ENCODE results near the gene P2RX5.
A peak's percentile ranks its signal among the peaks of the same experiment; 100 is the strongest.
"Not testable (repeated sequence)": the region's sequence is repeated elsewhere in the genome, so short reads cannot be mapped to it uniquely, and the experiment has no call there.

P2RX5 gene, protein sequence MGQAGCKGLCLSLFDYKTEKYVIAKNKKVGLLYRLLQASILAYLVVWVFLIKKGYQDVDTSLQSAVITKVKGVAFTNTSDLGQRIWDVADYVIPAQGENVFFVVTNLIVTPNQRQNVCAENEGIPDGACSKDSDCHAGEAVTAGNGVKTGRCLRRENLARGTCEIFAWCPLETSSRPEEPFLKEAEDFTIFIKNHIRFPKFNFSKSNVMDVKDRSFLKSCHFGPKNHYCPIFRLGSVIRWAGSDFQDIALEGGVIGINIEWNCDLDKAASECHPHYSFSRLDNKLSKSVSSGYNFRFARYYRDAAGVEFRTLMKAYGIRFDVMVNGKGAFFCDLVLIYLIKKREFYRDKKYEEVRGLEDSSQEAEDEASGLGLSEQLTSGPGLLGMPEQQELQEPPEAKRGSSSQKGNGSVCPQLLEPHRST

DNA sequence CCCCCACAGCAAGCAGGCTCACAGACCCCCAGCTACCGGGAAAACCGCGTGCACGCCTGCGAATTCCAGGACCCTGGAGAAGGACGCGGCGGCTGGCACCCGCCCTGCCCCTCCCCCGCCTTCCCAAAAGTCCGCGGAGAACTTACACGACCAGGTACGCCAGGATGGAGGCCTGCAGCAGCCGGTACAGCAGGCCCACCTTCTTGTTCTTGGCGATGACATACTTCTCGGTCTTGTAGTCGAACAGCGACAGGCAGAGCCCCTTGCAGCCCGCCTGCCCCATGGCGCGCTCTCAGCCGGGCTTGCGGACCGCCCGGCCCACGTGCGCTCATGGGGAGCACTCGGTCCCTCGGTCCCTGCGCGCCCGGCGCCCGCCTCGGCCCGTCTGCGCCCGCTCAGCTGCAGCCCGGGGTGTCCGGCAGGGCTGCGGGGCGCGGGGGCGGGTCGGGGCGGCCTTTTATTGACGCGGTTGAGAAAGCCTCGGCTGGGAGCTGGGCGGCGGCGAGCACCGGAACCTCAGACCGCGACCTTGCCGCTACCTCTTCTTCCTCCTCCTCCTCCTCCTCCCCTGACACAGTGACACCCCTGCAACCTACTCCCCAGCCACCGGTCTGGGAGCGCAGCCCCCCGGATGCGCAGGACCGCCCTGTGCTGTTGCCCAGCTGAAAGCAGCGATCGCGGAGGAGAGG lies at the start of gene P2RX5:
Gene P2RX5, minus strand, starts transcription at position 433 of the 689 bp plus-strand sequence. Its CDS starts 150 bp downstream, at position 283.
- DNase-seq = no peak

- no peak for DNase-seq
Observed at GRCh38 chr17:3745071-3745470, 49.1 kb upstream of the P2RX5 start.

DNA sequence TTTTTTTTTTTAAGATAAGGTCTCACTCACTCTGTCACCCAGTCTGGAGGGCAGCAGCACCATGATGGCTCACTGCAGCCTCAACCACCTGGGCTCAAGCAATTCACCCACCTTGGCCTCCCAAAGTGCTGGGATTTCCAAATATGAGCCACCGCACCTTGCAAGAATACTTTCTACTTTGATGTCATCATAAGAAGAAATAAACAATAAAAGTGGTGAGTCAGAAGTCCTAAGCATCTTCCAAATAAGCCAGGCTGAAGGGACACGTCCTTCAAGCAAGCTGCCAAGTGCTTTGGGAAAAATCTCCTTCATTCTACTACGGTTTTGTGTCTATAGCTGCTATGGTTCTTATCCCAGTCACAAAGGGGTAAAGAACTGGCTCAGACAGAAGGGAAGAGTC lies 48.1 kb upstream of the P2RX5 start:
- DNase-seq = no peak

DNA sequence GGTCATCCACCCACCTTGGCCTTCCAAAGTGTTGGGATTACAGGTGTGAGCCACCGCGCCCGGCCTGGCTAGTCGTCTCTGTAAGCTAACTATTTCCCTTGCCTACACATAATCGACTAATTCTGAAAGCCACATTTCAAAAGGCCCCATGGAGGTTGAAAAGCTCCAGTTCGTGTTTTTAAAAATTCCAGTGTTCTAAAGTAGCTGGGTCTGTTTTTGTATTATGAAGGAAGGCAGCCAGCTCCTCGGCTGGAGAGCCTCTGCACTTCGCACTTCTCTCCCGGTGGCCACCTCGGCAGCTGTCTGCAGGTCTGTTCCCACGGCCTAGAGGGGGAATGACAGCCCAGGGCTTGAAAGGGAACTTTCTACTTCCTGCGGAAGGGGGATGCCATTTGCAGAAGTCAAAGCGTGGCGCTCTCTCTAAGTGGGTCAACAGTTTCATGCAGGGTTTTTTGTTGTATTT lies 44.7 kb upstream of the P2RX5 start:
- no peak for DNase-seq

DNA sequence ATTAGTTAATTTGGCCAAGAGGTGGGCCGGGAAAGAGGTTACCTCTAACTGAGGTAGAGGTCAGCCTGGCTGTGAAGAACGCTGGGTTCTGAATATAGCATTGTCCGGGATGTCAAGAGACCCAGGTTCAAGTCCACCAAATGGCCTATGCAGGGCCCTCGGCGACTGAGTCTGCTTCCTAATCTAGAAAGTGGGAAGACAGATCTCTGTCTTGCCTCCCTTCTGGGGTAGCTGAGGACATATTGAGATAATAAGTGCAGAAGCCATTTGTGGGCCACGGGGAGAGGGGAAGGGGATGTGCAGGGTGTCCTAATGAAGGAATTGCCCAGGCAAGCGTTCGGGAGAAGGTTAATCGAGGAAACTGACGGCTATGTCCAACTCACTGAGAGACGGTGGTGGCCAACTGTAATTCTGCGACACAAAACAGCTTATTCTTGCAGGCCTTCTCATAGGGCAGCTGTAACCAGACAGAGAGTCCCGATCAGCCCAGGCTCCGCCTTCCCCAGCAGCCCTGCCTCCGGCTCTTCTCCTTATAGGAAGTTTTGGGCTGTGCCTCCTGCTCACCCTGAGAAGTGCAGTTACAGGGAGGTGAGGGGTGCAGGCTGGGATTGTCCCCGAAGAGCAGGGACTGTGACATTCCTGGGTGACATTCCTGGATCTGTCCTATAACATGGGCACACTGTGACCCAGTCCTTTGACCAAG lies 43.6 kb upstream of the P2RX5 start:
- no peak for DNase-seq

GRCh38 chr17:3738562-3739295 lies 42.8 kb upstream of the P2RX5 start:
- peak; percentile 9 for DNase-seq

- DNase-seq = no peak
Observed at GRCh38 chr17:3735515-3735914, 39.6 kb upstream of the P2RX5 start.

DNA sequence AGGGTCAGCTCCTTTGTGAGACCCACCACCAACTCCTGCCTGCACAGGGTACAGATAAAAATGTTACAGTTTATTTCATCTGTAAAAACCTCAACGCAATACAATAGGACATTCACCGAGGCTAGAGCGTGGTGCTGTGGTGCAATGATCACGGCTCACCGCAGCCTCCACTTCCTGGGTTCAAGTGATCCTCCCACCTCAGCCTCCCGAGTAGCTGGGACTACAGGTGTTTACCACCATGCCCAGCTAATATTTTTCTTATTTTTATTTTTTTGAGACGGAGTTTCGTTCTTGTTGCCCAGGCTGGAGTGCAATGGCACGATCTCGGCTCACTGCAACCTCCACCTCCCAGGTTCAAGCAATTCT lies 38.9 kb upstream of the P2RX5 start:
- DNase-seq = not testable (repeated sequence)

DNA sequence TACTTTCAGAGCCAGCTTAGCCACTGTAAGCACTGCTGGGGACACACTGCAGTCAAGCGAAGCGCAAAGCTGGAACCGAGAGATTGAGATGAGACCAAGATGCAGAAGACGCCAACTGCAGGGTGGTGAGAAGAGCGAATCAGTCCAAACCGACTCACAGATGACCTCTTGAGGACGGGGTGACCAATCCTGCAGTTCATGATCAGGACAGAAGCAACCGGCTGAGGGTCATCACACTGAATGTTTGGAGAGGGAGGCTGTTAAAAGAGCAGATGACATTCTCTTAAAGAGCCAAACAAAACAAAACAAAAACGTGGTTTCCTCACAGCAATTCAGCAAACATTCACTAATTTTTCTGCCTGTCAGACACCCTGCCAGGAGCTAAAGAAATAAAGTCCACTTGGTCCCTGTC lies 36.3 kb upstream of the P2RX5 start:
- no peak for DNase-seq

- no peak for DNase-seq
Observed at GRCh38 chr17:3730881-3731429, 35.0 kb upstream of the P2RX5 start.

DNA sequence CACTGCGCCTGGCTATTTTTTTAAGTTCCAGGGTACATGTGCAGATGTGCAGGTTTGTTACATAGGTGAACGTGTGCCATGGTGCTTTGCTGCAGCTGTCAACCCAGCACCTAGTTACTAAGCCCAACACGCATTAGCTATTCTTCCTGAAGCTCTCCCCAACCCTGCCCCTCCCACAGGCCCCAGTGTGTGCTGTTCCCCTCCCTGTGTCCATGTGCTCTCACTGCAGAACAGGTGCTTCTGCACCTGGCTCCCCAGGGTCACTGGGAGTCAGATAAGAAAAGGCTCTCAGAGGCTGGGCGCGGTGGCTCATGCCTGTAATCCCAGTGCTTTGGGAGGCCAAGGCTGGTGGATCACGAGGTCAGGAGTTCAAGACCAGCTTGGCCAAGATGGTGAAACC lies 33.9 kb upstream of the P2RX5 start:
- no peak for DNase-seq

- not testable (repeated sequence) for DNase-seq
Observed at GRCh38 chr17:3728099-3728498, 32.1 kb upstream of the P2RX5 start.

DNA sequence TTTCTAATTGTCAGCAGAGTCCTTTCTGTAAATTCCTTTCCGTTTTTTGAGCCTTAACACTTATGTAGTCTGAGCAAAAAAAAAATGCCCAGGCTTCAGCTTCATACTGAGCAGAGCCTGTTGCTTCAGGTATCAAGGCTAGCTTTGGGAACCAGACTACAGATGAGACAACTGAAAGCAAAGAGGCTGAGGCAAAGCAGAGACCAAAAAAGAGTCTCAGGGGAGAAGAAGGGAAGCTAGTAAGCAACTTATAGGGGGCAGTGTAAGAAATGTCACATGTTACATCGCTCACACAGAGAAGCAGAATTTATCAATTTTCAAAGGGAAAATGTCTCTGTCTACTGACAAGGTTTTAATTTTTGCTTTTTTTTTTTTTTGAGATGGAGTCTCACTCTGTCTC lies 31.1 kb upstream of the P2RX5 start:
- DNase-seq = no peak

DNA sequence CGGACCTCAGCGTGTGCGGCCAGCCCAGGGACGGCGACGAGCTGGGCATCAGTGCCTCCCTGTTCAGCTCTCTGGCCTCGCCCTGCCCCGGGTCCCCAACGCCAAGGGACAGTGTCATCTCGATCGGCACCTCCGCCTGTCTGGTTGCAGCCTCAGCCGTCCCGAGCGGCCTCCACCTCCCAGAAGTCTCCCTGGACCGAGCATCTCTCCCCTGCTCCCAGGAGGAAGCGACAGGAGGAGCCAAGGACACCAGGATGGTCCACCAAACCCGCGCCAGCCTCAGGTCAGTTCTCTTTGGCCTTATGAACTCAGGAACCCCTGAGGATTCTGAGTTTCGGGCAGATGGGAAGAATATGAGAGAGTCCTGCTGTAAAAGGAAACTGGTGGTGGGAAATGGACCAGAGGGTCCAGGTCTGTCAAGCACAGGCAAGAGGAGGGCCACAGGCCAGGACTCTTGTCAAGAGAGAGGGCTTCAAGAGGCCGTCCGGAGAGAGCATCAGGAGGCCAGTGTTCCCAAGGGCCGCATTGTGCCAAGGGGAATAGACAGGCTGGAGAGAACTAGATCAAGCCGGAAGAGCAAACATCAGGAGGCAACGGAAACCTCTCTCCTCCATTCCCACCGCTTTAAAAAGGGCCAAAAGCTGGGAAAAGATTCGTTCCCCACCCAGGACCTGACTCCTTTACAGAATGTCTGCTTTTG lies 28.6 kb upstream of the P2RX5 start:
- DNase-seq = no peak

DNA sequence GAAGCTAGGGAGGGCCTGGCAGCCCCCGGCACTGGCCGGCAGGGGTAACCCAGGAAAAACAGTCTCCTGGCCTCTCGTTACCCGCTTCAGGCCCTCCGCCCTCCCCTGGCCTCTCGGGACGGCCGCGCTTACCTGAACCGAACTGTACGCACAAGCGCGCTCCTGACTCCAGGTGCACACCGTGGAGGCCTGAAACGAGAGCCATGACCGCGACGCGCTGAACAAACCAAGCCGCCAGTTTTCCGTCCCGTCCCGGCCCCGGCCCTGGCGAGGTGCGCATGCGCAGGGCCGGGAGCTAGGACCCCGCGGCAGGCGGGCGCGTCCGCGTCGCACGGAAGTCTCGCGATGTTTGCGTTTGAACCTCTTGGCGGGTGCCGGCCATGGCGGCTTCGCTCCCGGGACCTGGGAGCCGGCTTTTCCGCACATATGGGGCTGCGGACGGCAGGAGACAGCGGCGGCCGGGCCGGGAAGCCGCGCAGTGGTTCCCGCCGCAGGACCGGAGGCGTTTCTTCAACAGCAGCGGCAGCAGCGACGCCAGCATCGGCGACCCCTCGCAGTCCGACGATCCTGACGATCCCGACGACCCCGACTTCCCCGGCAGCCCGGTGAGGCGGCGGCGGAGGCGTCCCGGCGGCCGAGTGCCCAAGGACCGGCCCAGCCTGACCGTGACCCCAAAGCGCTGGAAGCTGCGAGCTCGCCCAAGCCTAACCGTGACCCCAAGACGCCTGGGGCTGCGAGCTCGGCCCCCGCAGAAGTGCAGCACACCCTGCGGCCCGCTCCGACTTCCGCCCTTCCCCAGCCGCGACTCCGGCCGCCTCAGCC lies 27.8 kb upstream of the P2RX5 start, which contains the start of gene HASPIN:
Gene HASPIN, plus strand, starts transcription at position 348 of the 822 bp plus-strand sequence. Its CDS starts 33 bp downstream, at position 381.
- peak; percentile 65 for DNase-seq

- DNase-seq = no peak
Observed at GRCh38 chr17:3723188-3723555, 27.2 kb upstream of the P2RX5 start.

DNA sequence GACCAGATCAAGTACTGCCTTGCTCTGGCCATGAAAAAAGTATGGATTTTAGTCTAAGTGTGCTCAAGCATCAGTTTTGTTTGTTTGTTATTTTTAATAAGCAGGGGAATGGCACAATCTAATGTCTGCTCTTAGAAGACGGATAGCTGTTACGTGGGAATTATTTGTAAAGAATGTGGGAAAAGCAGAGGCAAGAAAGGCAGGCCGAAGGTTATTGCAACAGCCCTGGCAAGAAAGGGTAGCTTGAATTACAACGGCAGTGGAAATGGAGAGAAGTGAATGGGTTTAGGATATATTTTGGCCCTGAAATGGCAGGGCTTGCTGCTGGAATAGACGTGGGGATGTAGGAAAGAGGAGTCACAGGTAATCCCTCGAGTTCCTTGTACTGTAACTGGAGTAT lies 26.8 kb upstream of the P2RX5 start:
- no peak for DNase-seq

GRCh38 chr17:3719265-3719664 lies 23.3 kb upstream of the P2RX5 start:
- no peak for DNase-seq

- DNase-seq = no peak
Observed at GRCh38 chr17:3718201-3718600, 22.2 kb upstream of the P2RX5 start.

- no peak for DNase-seq
Observed at GRCh38 chr17:3715296-3715695, 19.3 kb upstream of the P2RX5 start.

All from NCI-H2029 (cell line).